DMS 273 (cell line): ENCODE data around the gene GRWD1.

Source experiments
- DNase-seq: peaks from one replicate; lab custom pipeline; 2025; ENCODE audit not compliant: unreplicated experiment; lab: John Stamatoyannopoulos, UW

The GRWD1 gene

DNA sequence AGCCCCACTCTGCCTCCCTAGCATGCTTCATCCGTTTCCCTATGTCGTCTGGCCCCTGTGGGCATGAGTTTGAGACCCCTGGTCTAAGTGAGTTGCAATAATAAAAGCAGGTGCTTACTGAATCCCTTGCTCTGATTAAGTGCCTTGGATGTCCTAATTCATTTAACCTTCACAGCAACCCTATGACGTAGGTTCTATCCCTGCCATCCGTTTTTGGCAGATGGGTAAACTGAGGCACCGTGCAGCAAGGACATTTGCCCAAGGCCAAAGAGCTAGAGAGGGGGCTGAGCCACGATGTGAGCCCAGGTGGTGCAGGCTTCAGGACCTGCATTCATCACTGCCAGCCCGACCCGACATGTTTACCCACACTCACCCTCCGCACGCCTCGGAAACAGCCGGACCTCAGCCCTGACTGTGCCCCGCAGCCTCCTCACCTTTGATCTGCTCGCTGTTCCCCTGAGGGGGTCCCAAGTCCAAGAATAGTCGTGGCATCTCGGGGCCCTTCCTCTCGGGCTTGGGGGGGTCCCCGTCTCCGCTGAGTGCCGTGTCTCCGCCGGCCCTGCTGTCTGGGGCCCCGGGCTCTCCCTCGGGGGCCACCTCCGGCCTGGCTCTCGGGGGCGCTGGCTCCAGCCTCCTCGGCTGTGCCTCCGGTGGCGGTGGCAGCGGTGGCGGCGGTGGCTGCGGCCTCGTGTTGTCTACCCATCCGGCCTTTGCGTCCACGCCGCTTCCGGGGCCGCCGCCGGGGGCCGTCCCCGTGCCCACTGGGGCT is 51.4 kb downstream of the GRWD1 start:
- no peak for DNase-seq

DNA sequence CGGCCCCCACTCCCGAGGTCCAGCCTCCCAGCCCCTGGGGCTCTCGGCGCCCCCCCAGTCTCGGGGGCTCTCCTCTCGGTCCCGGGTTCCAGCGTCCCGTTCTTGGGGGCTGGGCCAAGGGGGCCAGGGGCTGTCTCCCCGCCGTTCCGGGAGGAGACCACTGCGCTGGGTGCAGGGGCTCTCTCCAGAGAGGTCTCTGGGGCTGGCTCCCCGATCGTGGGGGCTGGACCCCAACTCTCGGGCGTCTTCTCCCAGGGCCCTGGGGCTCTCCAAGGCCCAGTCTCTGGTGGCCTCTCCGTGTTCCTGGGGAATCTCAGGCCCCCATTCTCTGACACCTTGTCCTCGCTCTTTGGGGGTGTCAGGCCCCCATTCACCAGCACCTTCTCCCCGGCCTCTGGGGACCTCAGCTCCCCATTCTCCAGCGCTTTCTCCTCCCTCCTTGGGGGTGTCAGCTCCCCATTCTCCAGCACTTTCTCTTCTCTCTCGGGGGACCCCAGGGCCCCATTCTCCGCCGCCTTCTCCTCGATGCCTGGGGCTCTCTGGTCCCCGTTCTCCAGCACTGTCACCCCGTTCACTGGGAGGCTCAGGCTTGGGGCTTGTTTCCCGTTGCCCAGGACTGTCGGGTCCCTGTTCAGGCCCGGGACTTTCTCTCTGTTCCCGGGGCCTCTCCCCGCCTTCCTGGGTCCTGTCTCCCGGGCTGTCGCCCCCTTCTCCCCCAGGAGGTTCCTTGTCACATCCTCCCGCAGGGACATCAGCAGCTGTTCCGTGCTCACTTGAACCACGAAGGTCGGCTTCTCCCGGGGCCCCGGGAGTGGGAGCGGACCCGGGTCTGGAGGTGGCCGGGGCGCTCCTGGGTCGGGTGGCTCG is 52.2 kb downstream of the GRWD1 start:
- no peak for DNase-seq

DNA sequence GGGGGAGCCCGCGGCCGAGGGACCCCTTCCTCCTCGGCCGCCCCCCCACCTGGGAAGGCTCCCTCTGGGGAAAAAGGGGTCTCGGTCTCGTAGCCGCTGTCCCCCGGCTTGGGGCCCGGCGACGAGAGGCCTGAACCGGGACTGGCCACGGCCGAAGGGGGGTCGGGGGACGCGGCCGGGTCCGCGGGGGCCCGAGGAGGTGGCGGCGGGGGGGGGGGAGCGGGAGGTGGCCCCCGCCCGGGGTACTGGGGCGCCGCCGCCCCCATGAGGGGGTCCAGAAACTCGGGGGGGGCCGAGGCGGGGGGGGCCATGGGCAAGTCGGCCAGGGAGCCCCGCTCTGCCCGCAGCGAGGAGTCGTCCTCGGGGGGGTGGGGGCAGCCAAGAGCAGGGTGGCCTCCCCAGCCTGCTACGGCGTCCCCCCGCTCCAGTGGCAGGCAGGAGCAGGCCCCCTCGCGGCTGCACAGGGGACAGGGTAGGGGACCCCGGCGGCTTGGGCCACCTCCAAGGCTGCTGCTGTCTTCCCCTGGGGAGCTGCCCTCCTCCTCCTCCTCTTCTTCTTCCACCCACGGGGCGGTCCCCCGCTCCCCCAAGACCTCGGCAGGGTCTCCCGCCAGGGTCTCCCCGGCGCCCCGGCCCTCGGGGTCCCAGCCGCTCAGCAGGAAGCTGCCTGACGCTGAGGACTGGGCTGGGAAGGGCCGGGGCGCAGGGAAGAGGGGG is 53.0 kb downstream of the GRWD1 start:
- DNase-seq: no peak

DNA sequence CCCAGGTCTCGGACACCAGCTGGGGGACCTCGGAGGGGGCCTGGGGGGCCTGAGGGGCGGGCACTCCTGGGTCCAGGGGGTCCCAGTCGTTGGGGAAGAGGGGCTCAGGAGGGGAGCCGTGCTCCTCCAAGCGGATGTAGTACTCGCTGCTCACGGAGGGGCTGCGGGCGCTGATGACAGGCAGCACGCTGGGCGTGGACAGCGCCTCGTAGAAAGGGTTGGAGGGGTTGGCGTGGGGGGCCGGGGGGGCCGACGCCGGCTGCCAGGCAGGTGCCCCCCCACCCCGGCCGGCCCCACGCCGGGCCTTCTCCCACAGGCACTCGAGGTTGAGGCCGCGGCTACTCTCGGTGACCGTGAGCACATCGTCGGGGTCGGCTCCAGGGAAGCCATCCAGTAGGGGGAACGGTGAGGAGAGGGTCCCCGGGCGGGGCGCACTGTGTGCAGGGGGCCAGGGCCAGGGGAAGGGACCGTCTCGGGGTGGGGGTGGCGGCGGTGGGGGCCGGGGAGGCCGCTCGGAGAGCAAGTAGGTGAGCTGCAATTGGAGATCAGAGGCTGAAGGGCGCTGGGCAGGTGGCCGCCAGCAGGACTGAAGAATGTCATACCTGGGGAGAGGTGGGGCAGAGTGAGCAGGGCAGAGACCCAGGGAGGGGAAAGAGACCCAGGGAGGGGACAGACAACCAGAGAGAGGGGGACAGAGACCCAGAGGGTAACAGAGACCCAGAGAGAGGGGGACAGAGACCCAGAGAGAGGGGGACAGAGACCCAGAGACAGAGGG is 53.7 kb downstream of the GRWD1 start:
- no peak for DNase-seq

DNA sequence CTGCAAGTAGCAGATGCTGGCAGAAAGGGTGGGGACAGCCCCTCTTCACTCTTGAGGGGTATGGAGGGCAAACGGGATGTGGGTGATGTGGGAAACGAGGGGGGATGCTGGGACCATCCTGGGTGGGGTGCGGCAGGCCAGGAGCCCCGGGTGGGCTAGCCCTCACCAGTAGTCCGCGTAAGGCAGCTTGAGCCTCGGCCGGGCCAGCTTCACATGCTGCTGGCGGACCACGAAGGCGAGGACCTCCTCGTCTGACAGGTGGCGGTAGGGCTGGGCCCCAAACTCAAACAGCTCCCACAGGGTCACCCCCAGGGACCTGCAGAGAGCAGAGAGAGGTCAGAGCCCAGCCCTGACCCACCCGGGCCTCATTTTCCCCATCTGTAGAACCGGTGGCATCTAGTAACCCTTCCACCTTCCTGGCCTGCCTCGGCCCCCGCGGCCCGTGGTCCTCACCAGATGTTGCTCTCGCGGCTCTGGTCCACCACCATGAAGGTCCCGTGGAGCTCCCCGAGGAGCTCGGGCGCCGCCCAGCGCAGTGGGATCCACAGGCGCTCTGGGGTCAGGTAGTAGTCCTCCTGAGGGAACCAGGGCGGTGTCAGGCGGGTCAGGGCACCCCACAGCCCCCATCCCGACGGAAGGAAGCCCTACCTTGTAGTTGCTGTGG is 55.2 kb downstream of the GRWD1 start:
- DNase-seq: no peak

DNA sequence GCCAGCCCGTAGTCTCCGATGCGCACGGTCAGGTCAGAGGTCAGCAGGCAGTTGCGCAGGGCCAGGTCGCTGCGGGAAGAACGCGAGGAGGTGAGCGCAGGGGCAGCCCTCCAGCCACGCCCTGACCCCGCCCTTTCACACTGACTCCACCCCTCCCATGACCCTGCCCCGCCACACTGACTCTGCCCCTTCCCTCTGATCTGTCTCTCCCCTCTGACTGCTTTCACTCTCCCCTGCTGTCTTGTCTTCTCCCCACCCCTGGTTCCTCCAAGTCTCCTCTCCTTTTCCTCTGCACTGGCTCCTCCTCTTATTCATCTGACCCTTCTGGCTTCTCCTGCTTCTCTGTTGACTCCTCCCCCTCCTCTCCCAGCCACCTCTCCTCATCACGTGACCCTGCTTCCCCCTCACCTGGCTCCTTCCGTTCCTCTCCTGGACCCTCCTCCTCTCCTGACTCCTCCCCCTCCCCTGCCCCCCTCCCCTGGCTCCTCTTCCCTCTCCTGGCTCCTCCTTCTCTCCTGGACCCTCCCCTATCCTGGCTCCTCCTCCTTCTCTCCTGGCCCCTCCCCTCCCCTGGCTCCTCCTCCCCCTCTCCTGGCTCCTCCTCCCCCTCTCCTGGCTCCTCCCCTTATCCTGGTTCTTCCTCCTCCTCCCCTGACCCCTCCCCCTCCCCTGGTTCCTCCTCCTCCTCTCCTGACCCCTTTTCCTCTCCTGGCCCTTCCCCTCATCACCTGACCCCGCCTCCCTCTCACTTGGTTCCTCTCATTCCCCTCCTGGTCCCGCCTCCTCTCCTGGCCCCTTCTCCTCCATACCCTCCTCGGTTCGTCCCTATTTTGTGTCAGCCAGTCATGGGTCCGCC is 55.9 kb downstream of the GRWD1 start:
- peak; percentile 59 for DNase-seq

DNA sequence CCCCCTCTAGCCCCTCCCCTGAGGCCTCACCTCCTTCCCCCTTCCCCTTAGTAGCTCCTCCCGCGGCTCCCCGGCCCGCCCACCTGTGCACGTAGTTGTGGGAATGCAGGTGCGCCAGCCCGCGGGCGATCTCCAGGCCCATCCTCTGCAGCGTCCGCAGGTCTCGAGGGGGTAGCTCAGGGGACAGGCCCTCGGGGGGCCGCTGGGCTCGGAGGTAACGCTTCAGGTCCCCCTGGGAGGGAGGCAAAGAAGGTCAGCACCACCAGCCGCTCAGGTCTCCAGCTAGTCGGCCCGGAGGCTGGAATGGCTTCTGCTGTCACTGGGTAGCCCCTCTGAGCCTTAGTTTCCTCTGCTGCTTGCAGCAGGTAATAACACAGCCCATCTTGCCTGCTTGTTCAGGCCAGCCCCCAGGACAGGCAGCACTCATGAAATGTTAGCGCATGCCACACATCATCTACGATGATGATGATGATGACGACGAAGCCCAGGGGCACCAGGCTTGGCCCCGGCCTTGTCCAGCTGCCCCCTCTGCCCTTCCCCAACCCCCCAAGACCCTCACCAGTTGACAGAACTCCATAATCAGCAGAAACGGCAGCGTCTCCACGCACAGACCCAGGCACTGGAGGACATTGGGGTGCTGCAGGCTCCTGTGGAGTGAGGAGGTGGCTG is 56.7 kb downstream of the GRWD1 start:
- no peak for DNase-seq

DNA sequence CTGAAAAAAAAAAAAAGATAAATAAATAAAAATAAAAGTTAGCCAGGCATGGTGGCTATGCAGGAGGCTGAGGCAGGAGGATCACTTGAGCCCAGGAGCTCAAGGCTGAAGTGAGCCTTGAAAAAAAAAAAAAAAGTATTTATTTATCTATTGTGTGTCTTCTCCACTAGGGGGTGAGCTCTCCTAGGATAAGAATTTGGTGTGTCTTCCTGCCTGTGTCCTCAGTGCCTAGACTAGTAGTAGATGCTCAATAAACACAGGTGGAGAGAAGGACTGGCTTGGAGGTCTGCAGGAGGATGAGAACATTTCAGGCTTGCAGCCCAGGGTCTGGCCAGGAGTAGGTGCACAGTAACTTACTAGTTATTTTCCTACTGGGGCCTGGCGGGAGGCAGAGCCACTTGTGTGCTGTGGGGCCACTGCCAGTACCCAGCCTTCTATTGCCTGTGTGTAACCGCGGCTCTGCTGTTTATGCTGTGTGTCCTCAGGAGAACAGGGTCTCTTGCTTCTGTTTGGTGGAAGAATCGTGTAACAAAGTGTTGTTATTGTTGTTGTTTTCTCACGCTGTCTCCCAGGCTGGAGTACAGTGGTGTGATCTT is 60.5 kb downstream of the GRWD1 start:
- peak; percentile 68 for DNase-seq
